ENCODE data around the gene SMS. TPM values are rescaled to one million over a fixed set of nuclear protein-coding genes. Genes with fewer than 3 reads are reported as not detected.
A peak's percentile ranks its signal among the peaks of the same experiment; 100 is the strongest.

The SMS gene
- total RNA-seq, 2 experiments from 2014 or later = 17.8 to 19.6 TPM

DNA sequence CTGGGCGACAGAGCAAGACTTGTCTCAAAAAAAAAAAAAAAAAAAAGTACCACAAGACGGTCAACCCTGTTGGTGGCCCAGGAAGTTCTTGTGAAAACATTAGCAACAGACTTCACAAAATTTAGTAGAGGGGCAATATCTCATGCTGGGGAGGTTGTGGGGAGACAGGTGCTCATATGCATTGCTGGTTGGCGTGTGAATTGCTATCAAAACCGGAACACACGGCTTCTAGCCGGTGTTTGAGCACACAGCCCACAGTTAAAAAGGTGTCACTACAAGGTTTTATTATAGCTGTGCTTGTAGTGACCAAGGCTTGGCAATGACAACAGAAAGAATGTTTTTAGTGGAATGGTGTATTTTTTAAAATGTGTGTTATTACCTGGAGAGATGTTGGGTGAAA is 41.8 kb downstream of the SMS start:
- H3K4me3 ChIP-seq (ENCODE audit: low read length) = no peak overlapping the region
- Mint-ChIP-seq H3K27ac (no peak overlapping the region), H3K27me3 (no peaks in the 10 kb centered on the region), H3K9me3 (no peaks in the 10 kb centered on the region), H3K4me1 (ENCODE audit: low read depth) (peaks cover 5% of the 10 kb centered on the region), H3K4me3 (no peak overlapping the region), H3K36me3 (ENCODE audit: low read depth) (peaks cover 15% of the 10 kb centered on the region)
- H3K9me3 ChIP-seq (ENCODE audit: control insufficient read depth in 1 of 2, insufficient read depth in 1 of 2, low read length in 2 of 2) = no peaks in the 10 kb centered on the region
- H3K36me3 ChIP-seq (ENCODE audit: insufficient read depth, low read length) = peaks cover 6% of the 10 kb centered on the region
- intact Hi-C loops (cut with DNase I, micrococcal nuclease) = loop anchor here in 1 of 2 experiments (5.0 to 10.0 kb wide), 3 partner anchors 155 to 1448 kb away; no protein-coding TSS in a partner anchor
- POLR2A ChIA-PET = no interaction called here
- H3K27ac ChIP-seq (ENCODE audit: low read depth in 1 of 2, low read length in 2 of 2) = no peak overlapping the region
- no peak for ATAC-seq (ENCODE audit: poor library complexity)
- H3K4me1 ChIP-seq (ENCODE audit: insufficient read depth, low read length) = no peaks in the 10 kb centered on the region
- H3K27me3 ChIP-seq (ENCODE audit: control insufficient read depth in 1 of 2, insufficient read depth in 2 of 2, low read length in 2 of 2) = no peaks in the 10 kb centered on the region
- TF ChIP-seq, protein P1, sequence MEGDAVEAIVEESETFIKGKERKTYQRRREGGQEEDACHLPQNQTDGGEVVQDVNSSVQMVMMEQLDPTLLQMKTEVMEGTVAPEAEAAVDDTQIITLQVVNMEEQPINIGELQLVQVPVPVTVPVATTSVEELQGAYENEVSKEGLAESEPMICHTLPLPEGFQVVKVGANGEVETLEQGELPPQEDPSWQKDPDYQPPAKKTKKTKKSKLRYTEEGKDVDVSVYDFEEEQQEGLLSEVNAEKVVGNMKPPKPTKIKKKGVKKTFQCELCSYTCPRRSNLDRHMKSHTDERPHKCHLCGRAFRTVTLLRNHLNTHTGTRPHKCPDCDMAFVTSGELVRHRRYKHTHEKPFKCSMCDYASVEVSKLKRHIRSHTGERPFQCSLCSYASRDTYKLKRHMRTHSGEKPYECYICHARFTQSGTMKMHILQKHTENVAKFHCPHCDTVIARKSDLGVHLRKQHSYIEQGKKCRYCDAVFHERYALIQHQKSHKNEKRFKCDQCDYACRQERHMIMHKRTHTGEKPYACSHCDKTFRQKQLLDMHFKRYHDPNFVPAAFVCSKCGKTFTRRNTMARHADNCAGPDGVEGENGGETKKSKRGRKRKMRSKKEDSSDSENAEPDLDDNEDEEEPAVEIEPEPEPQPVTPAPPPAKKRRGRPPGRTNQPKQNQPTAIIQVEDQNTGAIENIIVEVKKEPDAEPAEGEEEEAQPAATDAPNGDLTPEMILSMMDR (IDR thresholded peaks at IDR 0.05) = no peak
- DNase-seq = no peak
- CTCF ChIA-PET = no interaction called here

DNA sequence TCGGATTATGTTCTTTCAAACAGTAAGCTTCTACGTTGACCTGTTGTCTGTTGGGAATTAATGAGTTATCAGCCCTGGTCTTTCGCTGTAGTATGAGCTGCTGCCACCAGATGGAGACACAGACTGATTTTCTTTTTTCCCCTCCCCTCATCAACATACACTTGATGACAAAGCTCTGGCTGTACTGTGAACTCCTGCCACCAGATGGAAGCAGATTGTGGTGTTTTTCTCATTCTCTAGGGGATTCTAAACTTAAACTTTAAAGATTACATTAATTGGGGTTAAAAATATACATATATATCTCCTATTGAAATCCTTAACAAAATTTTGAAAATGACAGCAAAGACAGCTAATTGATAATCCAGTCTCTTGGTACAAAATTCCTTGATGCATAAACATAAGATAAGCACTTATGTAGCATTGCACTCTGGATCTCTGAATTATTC is 44.8 kb downstream of the SMS start:
- Histone ChIP-seq H3K27ac (ENCODE audit: low read depth in 1 of 2, low read length in 2 of 2) (no peak overlapping the region), H3K4me1 (ENCODE audit: insufficient read depth, low read length) (no peaks in the 10 kb centered on the region), H3K36me3 (ENCODE audit: insufficient read depth, low read length) (peaks cover 2% of the 10 kb centered on the region), H3K27me3 (ENCODE audit: control insufficient read depth in 1 of 2, insufficient read depth in 2 of 2, low read length in 2 of 2) (no peaks in the 10 kb centered on the region), H3K4me3 (ENCODE audit: low read length) (no peak overlapping the region), H3K9me3 (ENCODE audit: control insufficient read depth in 1 of 2, insufficient read depth in 1 of 2, low read length in 2 of 2) (no peaks in the 10 kb centered on the region)
- peak; percentile 15 to 83 (median 55) for DNase-seq
- peaks cover 5% of the 10 kb centered on the region for H3K4me1 Mint-ChIP-seq (ENCODE audit: low read depth)
- TF ChIP-seq, protein P1 (IDR thresholded peaks at IDR 0.05) = peak; percentile 73
- H3K27ac Mint-ChIP-seq = no peak overlapping the region
- intact Hi-C loops (cut with DNase I, micrococcal nuclease) = loop anchor here (1.0 to 10.0 kb wide), 4 partner anchors 207 to 1917 kb away; no protein-coding TSS in a partner anchor
- POLR2A ChIA-PET = interaction anchor here (1.1 to 2.1 kb wide), 2 partner anchors 11 to 13 kb away, joined by 7 to 10 read pairs; no protein-coding TSS in a partner anchor
- peaks cover 21% of the 10 kb centered on the region for H3K36me3 Mint-ChIP-seq (ENCODE audit: low read depth)
- CTCF ChIA-PET = interaction anchor here (0.6 to 2.5 kb wide), 26 partner anchors 10 to 1916 kb away, joined by 3 to 21 read pairs (median 3); no protein-coding TSS in a partner anchor
- no peaks in the 10 kb centered on the region for H3K9me3 Mint-ChIP-seq
- peak; percentile 99 for ATAC-seq (ENCODE audit: poor library complexity)
- no peak overlapping the region for H3K4me3 Mint-ChIP-seq
- no peaks in the 10 kb centered on the region for H3K27me3 Mint-ChIP-seq

DNA sequence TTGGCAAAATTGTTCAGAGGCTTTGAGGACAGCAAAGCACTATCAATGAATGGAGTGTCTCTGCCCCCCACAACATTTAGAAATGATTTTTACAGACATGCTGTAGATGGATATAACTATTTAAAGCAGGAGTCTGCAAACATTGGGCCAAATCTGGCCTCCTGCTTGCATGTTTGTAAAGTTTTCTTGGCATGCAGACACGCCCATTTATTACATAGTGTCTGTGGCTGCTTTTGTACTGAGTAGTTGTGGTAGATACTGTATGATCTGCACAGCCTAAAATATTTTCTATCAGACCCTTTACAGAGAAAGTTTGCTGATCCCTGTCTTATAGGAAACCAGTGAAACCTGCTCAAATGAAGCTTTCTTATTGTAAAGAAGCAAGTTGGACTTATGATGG is 46.1 kb downstream of the SMS start:
- H3K27ac Mint-ChIP-seq = no peak overlapping the region
- Histone ChIP-seq H3K4me3 (ENCODE audit: low read length) (no peak overlapping the region), H3K27me3 (ENCODE audit: control insufficient read depth in 1 of 2, insufficient read depth in 2 of 2, low read length in 2 of 2) (no peaks in the 10 kb centered on the region), H3K36me3 (ENCODE audit: insufficient read depth, low read length) (peaks cover 2% of the 10 kb centered on the region), H3K4me1 (ENCODE audit: insufficient read depth, low read length) (peaks cover 3% of the 10 kb centered on the region), H3K27ac (ENCODE audit: low read depth in 1 of 2, low read length in 2 of 2) (no peak overlapping the region), H3K9me3 (ENCODE audit: control insufficient read depth in 1 of 2, insufficient read depth in 1 of 2, low read length in 2 of 2) (no peaks in the 10 kb centered on the region)
- ChIA-PET POLR2A (no interaction called here), CTCF (interaction anchor here (1.7 kb wide), 1 partner anchor 207 kb away, joined by 12 read pairs; no protein-coding TSS in a partner anchor)
- intact Hi-C loops (cut with DNase I, micrococcal nuclease) = loop anchor here in 1 of 2 experiments (10.0 kb wide), 2 partner anchors 758 to 1452 kb away; no protein-coding TSS in a partner anchor
- H3K27me3 Mint-ChIP-seq = no peaks in the 10 kb centered on the region
- H3K4me3 Mint-ChIP-seq = no peak overlapping the region
- no peak for ATAC-seq (ENCODE audit: poor library complexity)
- DNase-seq = no peak
- H3K9me3 Mint-ChIP-seq = no peaks in the 10 kb centered on the region
- H3K4me1 Mint-ChIP-seq (ENCODE audit: low read depth) = peaks cover 5% of the 10 kb centered on the region
- peaks cover 27% of the 10 kb centered on the region for H3K36me3 Mint-ChIP-seq (ENCODE audit: low read depth)
- TF ChIP-seq, protein P1 (IDR thresholded peaks at IDR 0.05) = no peak
